ENCODE data around the gene ITPR1. TPM values are rescaled to one million over a fixed set of nuclear protein-coding genes. Genes with fewer than 3 reads are reported as not detected.

ITPR1 gene
- total RNA-seq, 4 donors from 2014 or later: 58.8 to 67.2 (median 63.1) TPM

DNA sequence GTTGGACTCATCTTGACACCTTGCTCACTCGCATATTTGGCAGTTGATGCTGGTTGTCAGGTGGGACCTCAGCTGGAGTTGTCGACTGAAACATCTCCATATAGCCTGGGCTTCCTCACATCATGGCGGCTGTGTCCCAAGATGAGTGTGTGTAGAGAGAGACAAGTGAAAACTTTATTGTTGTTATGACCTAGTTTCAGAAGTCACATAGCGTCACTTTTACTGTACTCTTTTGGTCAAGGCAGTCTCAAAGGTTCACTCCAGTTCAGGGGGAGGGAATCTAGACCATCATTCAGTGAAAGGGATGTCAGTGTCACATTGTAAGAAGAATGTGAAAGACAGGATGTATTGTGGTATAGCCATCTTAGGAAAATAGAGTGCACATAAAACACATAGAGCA lies 214.2 kb downstream of the ITPR1 start:
- TF ChIP-seq, protein P1, sequence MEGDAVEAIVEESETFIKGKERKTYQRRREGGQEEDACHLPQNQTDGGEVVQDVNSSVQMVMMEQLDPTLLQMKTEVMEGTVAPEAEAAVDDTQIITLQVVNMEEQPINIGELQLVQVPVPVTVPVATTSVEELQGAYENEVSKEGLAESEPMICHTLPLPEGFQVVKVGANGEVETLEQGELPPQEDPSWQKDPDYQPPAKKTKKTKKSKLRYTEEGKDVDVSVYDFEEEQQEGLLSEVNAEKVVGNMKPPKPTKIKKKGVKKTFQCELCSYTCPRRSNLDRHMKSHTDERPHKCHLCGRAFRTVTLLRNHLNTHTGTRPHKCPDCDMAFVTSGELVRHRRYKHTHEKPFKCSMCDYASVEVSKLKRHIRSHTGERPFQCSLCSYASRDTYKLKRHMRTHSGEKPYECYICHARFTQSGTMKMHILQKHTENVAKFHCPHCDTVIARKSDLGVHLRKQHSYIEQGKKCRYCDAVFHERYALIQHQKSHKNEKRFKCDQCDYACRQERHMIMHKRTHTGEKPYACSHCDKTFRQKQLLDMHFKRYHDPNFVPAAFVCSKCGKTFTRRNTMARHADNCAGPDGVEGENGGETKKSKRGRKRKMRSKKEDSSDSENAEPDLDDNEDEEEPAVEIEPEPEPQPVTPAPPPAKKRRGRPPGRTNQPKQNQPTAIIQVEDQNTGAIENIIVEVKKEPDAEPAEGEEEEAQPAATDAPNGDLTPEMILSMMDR (IDR thresholded peaks at IDR 0.05; ENCODE audit: low read depth): no peak

DNA sequence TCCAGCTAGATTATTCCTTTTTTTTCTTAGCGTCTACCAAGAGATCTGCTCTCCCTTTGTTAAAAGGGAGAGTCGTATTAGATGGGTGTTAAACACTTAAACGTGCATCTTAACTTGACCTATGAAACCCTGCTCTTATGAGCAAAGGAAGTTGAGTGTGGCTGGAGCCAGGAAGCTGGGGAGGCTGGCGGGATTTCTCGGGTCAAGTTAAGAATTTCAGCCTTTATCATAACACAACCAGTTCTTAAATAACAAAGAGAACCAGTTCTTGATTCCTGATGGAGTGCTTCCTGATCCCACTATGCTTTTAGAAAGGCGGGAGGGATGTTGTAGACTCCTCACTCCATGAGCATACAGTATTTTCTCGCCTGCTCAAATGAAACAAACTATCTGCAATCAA lies 215.1 kb downstream of the ITPR1 start:
- TF ChIP-seq, protein P1 (IDR thresholded peaks at IDR 0.05; ENCODE audit: low read depth): no peak

DNA sequence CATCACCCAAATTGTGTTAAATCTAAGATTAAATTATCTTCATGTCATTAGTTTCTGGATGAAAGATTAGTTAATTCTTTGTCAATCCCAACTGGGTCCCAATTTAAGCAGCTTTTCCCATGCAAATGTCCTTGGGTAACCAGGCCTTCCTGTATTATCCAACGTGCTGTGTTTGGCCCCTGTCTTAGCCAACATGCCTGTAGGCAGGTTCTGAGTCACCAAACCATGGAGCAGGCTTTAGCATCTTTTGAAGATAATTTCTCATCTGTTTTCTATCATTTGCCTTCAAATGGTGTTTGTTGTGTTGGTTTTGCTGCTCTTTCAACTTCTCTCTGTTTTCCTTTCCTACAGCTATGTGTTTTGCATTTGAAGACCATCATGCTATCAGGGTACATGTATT lies 216.2 kb downstream of the ITPR1 start:
- TF ChIP-seq, protein P1 (IDR thresholded peaks at IDR 0.05; ENCODE audit: low read depth): no peak

DNA sequence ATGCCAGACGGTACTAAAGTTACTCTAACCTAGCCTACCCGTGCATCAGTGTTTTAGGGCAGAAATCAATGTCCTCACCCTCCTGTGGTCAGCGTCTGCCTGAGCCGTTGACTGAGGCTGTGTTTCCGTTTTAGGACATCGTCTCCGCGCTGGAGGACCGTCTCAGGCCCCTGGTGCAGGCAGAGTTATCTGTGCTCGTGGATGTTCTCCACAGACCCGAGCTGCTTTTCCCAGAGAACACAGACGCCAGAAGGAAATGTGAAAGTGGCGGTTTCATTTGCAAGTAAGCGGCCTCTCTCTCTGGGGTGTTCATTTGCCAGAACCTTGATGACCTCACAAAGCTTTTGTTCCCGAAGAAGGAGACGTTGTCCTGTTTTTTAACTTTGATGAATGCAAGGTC lies 217.0 kb downstream of the ITPR1 start:
- TF ChIP-seq, protein P1 (IDR thresholded peaks at IDR 0.05; ENCODE audit: low read depth): no peak

DNA sequence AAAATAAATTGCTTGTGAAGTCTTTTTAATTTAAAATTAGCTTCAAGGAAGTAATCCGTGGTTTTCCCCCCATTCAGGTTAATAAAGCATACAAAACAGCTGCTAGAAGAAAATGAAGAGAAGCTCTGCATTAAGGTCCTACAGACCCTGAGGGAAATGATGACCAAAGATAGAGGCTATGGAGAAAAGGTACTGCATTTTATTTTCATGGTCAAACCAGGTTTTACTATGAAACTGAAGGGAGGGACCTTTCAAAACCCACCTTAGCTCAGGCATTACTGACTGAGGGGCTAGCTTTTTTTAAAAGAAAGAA lies 218.5 kb downstream of the ITPR1 start:
- TF ChIP-seq, protein P1 (IDR thresholded peaks at IDR 0.05; ENCODE audit: low read depth): no peak

DNA sequence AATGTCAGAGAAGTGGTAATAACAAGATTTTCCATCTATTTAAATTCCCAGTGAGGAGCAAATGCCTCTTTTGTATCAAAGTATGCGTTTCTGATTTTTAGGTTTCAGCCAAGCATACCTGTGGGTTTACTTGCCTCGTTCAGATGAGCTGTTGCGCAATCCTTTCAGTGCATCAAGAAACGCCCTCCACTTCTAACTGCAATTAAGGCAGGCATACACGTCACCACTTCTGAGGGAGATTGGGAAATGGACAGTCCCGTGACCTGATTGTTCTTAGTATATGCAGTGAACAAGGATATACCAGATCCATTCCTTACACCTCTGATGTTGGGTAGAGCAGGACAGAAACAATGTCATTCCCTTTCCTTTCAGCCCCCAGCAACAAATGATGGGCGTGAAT lies 219.0 kb downstream of the ITPR1 start:
- TF ChIP-seq, protein P1 (IDR thresholded peaks at IDR 0.05; ENCODE audit: low read depth): no peak

DNA sequence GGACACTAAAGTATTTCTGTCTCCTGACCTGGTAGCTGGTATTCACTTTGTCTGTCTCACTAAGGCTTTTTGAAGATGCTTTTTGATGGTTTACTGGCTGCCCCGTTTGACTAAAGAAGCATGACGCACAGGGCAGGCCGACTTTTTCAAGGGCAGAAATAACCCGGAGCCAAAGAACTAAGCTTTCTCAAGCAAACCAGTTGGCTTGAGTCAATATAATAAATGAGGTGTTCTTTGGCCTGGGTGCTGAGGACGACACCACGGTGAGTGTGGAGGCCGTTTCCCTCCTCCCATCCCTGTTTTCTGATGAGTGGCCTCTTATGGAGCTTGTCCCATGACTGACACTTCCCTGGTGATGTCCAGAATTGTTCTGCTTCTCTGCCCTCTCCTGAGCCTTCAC lies 220.9 kb downstream of the ITPR1 start:
- TF ChIP-seq, protein P1 (IDR thresholded peaks at IDR 0.05; ENCODE audit: low read depth): no peak

DNA sequence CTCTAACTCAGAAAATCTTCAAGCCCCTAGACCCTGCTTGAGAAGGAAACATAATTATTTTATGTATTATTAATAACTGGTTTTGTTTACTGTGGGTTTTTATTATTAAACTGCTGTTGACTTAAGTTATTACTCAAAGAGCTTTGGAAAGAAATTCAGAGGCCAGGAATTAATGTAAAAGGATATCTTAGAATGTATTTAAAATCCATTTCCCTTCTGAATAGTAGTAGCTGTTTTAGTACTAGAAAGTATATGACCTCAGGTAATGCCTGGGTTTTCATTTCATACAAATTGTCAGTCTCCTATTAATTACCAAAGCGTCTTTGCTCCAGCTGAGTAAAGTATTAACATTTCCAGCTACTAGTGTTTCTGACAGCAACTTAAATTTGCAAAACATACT lies 223.1 kb downstream of the ITPR1 start:
- TF ChIP-seq, protein P1 (IDR thresholded peaks at IDR 0.05; ENCODE audit: low read depth): no peak

Measured in subcutaneous adipose tissue (tissue), 4 donors.